A549 (cell line): ENCODE results near the gene LHFPL2. TPM values are rescaled to one million over a fixed set of nuclear protein-coding genes. Genes with fewer than 3 reads are reported as not detected.

Experiments
- ATAC-seq, 2 experiments: fragments of 200-7000 bp in 1 of 2; fragments of >200 bp in 1 of 2; cut with Nextera tagmentation in 1 of 2; cut with Tn5 transposase in 1 of 2; 3 replicates each; pipeline versions ENCODE4 v1.8.0 to v1.9.1; 2018 to 2020; ENCODE audit warnings: mild to moderate bottlenecking in 1 of 2, moderate library complexity in 1 of 2
- CTCF ChIA-PET: fragments of 300-600 bp; sonication (Branson Sonifier 250); formaldehyde crosslinking; extraction: SDS; loops from one replicate; lab custom pipeline; 2021; ENCODE audit warnings: antibody characterized with exemption, inconsistent platforms; lab: Yijun Ruan, JAX
- POLR2A ChIA-PET: fragments of 350-600 bp; formaldehyde crosslinking; extraction: SDS; loops from one replicate; lab custom pipeline; 2021; ENCODE audit warnings: antibody characterized with exemption, inconsistent platforms; lab: Yijun Ruan, JAX
- DNase-seq, 2 experiments: peaks; one replicate each; pipeline versions ENCODE4 v3.0.0 to v3.0.0-alpha.2; 2011 to 2016; ENCODE audit warnings: low read depth in 1 of 2, low spot score in 1 of 2
- FAIRE-seq: peaks from 2 replicates; lab custom pipeline; 2011; peaks lifted over from hg19 to GRCh38; lab: Jason Lieb, UNC
- H3K27ac ChIP-seq, 2 experiments: fragments of >200 bp; sonication (Bioruptor Twin); formaldehyde crosslinking; 3 replicates each; pipeline ENCODE4 v1.5.1; 2016 to 2017
- H3K4me1 ChIP-seq: fragments of >200 bp; sonication (Bioruptor Twin); formaldehyde crosslinking; 3 replicates; pipeline ENCODE4 v1.6.1; 2016
- H3K4me2 ChIP-seq: fragments of >200 bp; sonication (Bioruptor Twin); formaldehyde crosslinking; 3 replicates; pipeline ENCODE4 v1.6.1; 2016
- H3K4me3 ChIP-seq: fragments of >200 bp; sonication (Bioruptor Twin); formaldehyde crosslinking; 3 replicates; pipeline ENCODE4 v1.5.1; 2016
- H3K9me3 ChIP-seq: fragments of >200 bp; sonication (Bioruptor Twin); formaldehyde crosslinking; 3 replicates; pipeline ENCODE4 v1.6.1; 2016
- CBX2 ChIP-seq: fragments of 200-600 bp; sonication (generic); IDR thresholded peaks from 2 replicates; pipeline ENCODE4 v1.6.1; 2016; ENCODE audit warnings: low read depth, mild to moderate bottlenecking, borderline replicate concordance
- E2F6 ChIP-seq: IDR thresholded peaks from 2 replicates; pipeline ENCODE4 v1.6.1; 2012; ENCODE audit warnings: low read depth, borderline replicate concordance
- EHMT2 ChIP-seq: fragments of 200-600 bp; sonication (generic); IDR thresholded peaks from 2 replicates; pipeline ENCODE4 v1.6.1; 2016; ENCODE audit warnings: antibody characterized with exemption, low read depth, mild to moderate bottlenecking, moderate library complexity
- ESRRA ChIP-seq: fragments of 150-350 bp; IDR thresholded peaks from 2 replicates; pipeline ENCODE4 v1.6.1; 2014; ENCODE audit warnings: mild to moderate bottlenecking, low read length, borderline replicate concordance
- FOSL2 ChIP-seq, 2 experiments: fragments of 450-650 bp in 1 of 2; fragments of >200 bp in 1 of 2; sonication (Bioruptor Twin) in 1 of 2; formaldehyde crosslinking; IDR thresholded peaks; 2 replicates each; pipeline versions ENCODE4 v1.5.0 to v1.6.1; 2016 to 2020; ENCODE audit warnings: mild to moderate bottlenecking in 1 of 2, moderate library complexity in 1 of 2
- FOXS1 ChIP-seq: fragments of 250-450 bp; sonication (Bioruptor Pico); IDR thresholded peaks from 2 replicates; pipeline ENCODE4 v1.5.0; 2020; ENCODE audit warnings: mild to moderate bottlenecking, moderate library complexity
- GATA3 ChIP-seq: IDR thresholded peaks from 2 replicates; pipeline ENCODE4 v1.6.1; 2012; ENCODE audit warnings: borderline replicate concordance
- HDAC2 ChIP-seq: fragments of 200-600 bp; sonication (generic); IDR thresholded peaks from 2 replicates; pipeline ENCODE4 v1.6.1; 2016
- HMGXB4 ChIP-seq: fragments of 250-450 bp; sonication (Bioruptor Pico); IDR thresholded peaks from 2 replicates; pipeline ENCODE4 v1.5.0; 2021; ENCODE audit warnings: mild to moderate bottlenecking, moderate library complexity, borderline replicate concordance
- HOXA7 ChIP-seq: fragments of 250-450 bp; sonication (Bioruptor Pico); IDR thresholded peaks from 2 replicates; pipeline ENCODE4 v1.5.0; 2020; ENCODE audit warnings: mild to moderate bottlenecking, moderate library complexity
- JUN ChIP-seq, 2 experiments: fragments of >200 bp; sonication (Bioruptor Twin); formaldehyde crosslinking; IDR thresholded peaks; 2 replicates in 1 of 2; 3 replicates in 1 of 2; pipeline ENCODE4 v1.6.1; 2016 to 2017
- MAFK ChIP-seq: fragments of 450-650 bp; IDR thresholded peaks from 2 replicates; pipeline ENCODE4 v1.6.1; 2014; ENCODE audit not compliant: partially characterized antibody
- MYC ChIP-seq: IDR thresholded peaks from 2 replicates; pipeline ENCODE4 v1.6.1; 2012; ENCODE audit warnings: mild to moderate bottlenecking, inconsistent platforms, low read length, improper control_type of control experiment, borderline replicate concordance
- NPAS2 ChIP-seq: fragments of 250-450 bp; sonication (Bioruptor Pico); IDR thresholded peaks from 2 replicates; pipeline ENCODE4 v1.8.0; 2022; ENCODE audit warnings: mild to moderate bottlenecking, moderate library complexity, borderline replicate concordance
- PHF8 ChIP-seq: fragments of 200-600 bp; sonication (generic); IDR thresholded peaks from 2 replicates; pipeline ENCODE4 v1.6.1; 2016; ENCODE audit warnings: low read depth, mild to moderate bottlenecking, antibody characterized with exemption, moderate library complexity, borderline replicate concordance
- POLR2AphosphoS2 ChIP-seq: conservative IDR thresholded peaks from 2 replicates; pipeline ENCODE4 v1.6.1; 2012; ENCODE audit warnings: low read length, improper control_type of control experiment, inconsistent platforms
- RCOR1 ChIP-seq: fragments of 150-350 bp; IDR thresholded peaks from 2 replicates; pipeline ENCODE4 v1.6.1; 2014; ENCODE audit warnings: antibody characterized with exemption, low read length, low read depth
- RFX5 ChIP-seq: fragments of 450-650 bp; IDR thresholded peaks from 2 replicates; pipeline ENCODE4 v1.7.1; 2014; ENCODE audit warnings: antibody characterized with exemption, mild to moderate bottlenecking, moderate library complexity
- TFCP2L1 ChIP-seq: fragments of 250-450 bp; sonication (Bioruptor Pico); IDR thresholded peaks from 2 replicates; pipeline ENCODE4 v1.5.0; 2021; ENCODE audit warnings: mild to moderate bottlenecking
- TP53 ChIP-seq: fragments of 250-450 bp; sonication (Bioruptor Pico); IDR thresholded peaks from 2 replicates; pipeline ENCODE4 v1.5.0; 2021; ENCODE audit warnings: mild to moderate bottlenecking, moderate library complexity
- ZC3H11A ChIP-seq: fragments of 450-650 bp; IDR thresholded peaks from 2 replicates; pipeline ENCODE4 v1.6.1; 2014; ENCODE audit warnings: antibody characterized with exemption, mild to moderate bottlenecking
- ZNF302 ChIP-seq: fragments of 250-450 bp; sonication (Bioruptor Pico); IDR thresholded peaks from 2 replicates; pipeline ENCODE4 v1.9.0; 2021; ENCODE audit warnings: inconsistent platforms, mild to moderate bottlenecking, moderate library complexity
- ZSCAN20 ChIP-seq: fragments of 250-450 bp; sonication (Bioruptor Pico); IDR thresholded peaks from 2 replicates; pipeline ENCODE4 v1.8.0; 2022; ENCODE audit warnings: mild to moderate bottlenecking, moderate library complexity
- WGBS: methylation state at CpG from one replicate; pipeline ENCODE4 v1.1.6; 2017; ENCODE audit errors: missing lambda C conversion rate; 5-methylcytosine and 5-hydroxymethylcytosine counted together
- polyA plus RNA-seq, 4 experiments: library from polyadenylated mRNA; depleted of rRNA in 3 of 4; stranded (reverse); fragments of >200 nt; fragmentation: RNase III in 1 of 4; extraction: RNeasy Plus Mini Kit Qiagen cat#74134 plus additional on column Dnase treatment in 1 of 4; gene quantifications; 2 replicates in 3 of 4; 3 replicates in 1 of 4; pipeline ENCODE4 v1.2.3, GENCODE V29; 2011 to 2017

The LHFPL2 gene
- polyA plus RNA-seq, 2 of the 4 experiments (the other 2 are of a cell fraction): 24.9 to 41.7 TPM

GRCh38 chr5:78497573-78498533, 150.7 kb downstream of the LHFPL2 start (continued):
- TF ChIP-seq RCOR1 (no peak), HMGXB4 (no peak), POLR2AphosphoS2 (no peak), MAFK (no peak)

- DNase-seq: no peak
- Histone ChIP-seq H3K27ac (peak overlapping the region in 1 of 2 experiments; percentile 22; a peak in 1 of 6 replicates), H3K4me1 (peaks cover 16% of the 10 kb centered on the region; the same call in 2 of the 3 replicates), H3K4me2 (no peak overlapping the region), H3K9me3 (no peaks in the 10 kb centered on the region), H3K4me3 (no peak overlapping the region)
- no peak for TF ChIP-seq CBX2
- no peak for TF ChIP-seq ZNF302 (CRISPR knock-in tag)
- no peak for TF ChIP-seq GATA3
- no peak for TF ChIP-seq MAFK
- no peak for TF ChIP-seq E2F6
- no peak for TF ChIP-seq ZC3H11A
- no peak for TF ChIP-seq TFCP2L1 (CRISPR knock-in tag)
- TF ChIP-seq MYC: no peak
- no peak for TF ChIP-seq ESRRA
- TF ChIP-seq EHMT2: no peak
- no peak for TF ChIP-seq JUN (IDR thresholded peaks at IDR 0.05)
- no peak for TF ChIP-seq FOXS1 (CRISPR knock-in tag)
- TF ChIP-seq RFX5: no peak
- TF ChIP-seq ZSCAN20: no peak
- no peak for TF ChIP-seq PHF8
- no peak for TF ChIP-seq TP53 (CRISPR knock-in tag)
- no peak for FAIRE-seq
- ATAC-seq: peak in 1 of 2 experiments; percentile 55; a peak in 3 of 6 replicates
- POLR2A ChIA-PET: no interaction called here
- CTCF ChIA-PET: interaction anchor here (0.8 to 2.7 kb wide), 3 partner anchors 13 to 37 kb away, joined by 3 to 9 read pairs (median 5); no protein-coding TSS in a partner anchor
Measured at GRCh38 chr5:78496373-78496772, 152.2 kb downstream of the LHFPL2 start.

- no peak overlapping the region for H3K4me2 ChIP-seq
- DNase-seq (no peak), FAIRE-seq (no peak)
- CTCF ChIA-PET: interaction anchor here (0.8 to 2.7 kb wide), 3 partner anchors 13 to 38 kb away, joined by 3 to 9 read pairs (median 5); no protein-coding TSS in a partner anchor
- no peak for TF ChIP-seq ESRRA
- no peak for TF ChIP-seq NPAS2 (CRISPR knock-in tag)
- no peak for TF ChIP-seq ZSCAN20
- no peak for TF ChIP-seq HOXA7 (CRISPR knock-in tag)
- TF ChIP-seq FOSL2 (IDR thresholded peaks at IDR 0.05): no peak
- no peak for TF ChIP-seq FOSL2 (CRISPR knock-in tag; IDR thresholded peaks at IDR 0.05)
- TF ChIP-seq ZC3H11A: no peak
- no peak for TF ChIP-seq GATA3
- TF ChIP-seq MAFK: no peak
- no peak for TF ChIP-seq HDAC2
- TF ChIP-seq TFCP2L1 (CRISPR knock-in tag): no peak
- no peak for TF ChIP-seq MYC
- TF ChIP-seq, all 56 proteins: peak for 0
- no peak overlapping the region for H3K27ac ChIP-seq
- H3K4me1 ChIP-seq: peaks cover 21% of the 10 kb centered on the region
- no peaks in the 10 kb centered on the region for H3K9me3 ChIP-seq
- POLR2A ChIA-PET: no interaction called here
- WGBS: 95% methylated on average over 6 of the region's 6 CpGs
- H3K4me3 ChIP-seq: no peak overlapping the region
- no peak for ATAC-seq
Measured at GRCh38 chr5:78495800-78496199, 152.8 kb downstream of the LHFPL2 start.
